B cell (primary cell): ENCODE data around the gene CABLES2.

Experiments
- CTCF ChIP-seq: fragments of 200-600 bp; IDR thresholded peaks from one replicate; pipeline ENCODE4 v1.8.0; 2022; ENCODE audit warnings: antibody characterized with exemption, mild to moderate bottlenecking
- EZH2 ChIP-seq: IDR thresholded peaks from 2 replicates; pipeline ENCODE4 v1.6.1; 2012; ENCODE audit warnings: borderline replicate concordance, low read depth, mild to moderate bottlenecking, moderate library complexity, low read length; ENCODE audit not compliant: insufficient read depth, poor library complexity, severe bottlenecking

DNA sequence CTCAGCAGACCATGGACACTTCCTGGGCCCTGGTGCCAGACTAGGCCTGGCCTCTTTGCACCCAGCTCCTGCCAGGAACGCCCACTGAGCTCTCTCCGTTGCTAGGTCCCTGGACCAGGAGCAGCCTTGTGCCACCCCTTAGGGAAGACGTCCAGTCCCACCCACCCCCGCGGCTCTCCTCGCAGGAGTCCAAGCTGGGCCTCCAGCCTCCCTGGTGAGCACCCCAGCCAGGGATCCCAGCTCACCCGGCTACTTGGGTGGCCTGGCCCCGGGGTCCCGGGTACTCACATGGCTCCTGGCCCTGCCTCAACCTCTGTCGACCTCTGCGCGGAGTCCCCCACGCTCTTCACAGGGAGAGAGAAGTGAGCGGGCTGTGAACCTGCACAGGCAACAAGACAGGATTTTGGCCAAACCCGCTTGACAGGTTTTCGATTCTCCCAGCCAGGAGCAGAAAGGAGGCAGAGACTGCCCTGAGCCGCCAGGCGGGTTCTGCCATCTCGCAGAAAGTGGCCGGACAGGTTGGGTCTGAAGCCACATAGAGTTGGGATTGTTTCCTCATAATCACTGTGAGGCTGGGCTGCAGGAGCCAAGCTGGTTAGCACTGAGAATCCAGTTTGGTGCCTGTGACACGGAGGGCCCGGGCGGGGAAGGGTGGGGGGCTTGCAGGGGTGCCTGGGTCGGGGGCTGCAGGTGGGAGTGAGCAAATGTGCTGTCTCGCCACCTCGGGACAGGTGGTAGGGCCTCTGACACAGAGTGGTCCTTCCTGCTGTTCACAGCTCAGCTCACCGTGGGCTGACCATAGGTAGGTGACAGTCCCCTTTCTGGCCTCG is 20.3 kb upstream of the CABLES2 start, which contains the start of gene RBBP8NL:
- TF ChIP-seq CTCF (no peak), EZH2 (no peak)
